H54 (cell line): Measurements from ENCODE around the gene ARHGAP20.

ENCODE experiments used
- DNase-seq: peaks from one replicate; pipeline ENCODE4 v3.0.0; 2011; ENCODE audit warnings: low spot score, mixed read lengths; ENCODE audit not compliant: insufficient read length
- FAIRE-seq: peaks from 3 replicates; lab custom pipeline; 2011; peaks lifted over from hg19 to GRCh38; lab: Jason Lieb, UNC
- POLR2A ChIP-seq: IDR thresholded peaks from 2 replicates; pipeline ENCODE4 v1.6.1; 2011; ENCODE audit warnings: low read depth, mild to moderate bottlenecking, low read length

The ARHGAP20 gene

GRCh38 chr11:110606415-110606814 lies 105.8 kb downstream of the ARHGAP20 start:
- TF ChIP-seq POLR2A = no peak
- DNase-seq (no peak), FAIRE-seq (no peak)

DNA sequence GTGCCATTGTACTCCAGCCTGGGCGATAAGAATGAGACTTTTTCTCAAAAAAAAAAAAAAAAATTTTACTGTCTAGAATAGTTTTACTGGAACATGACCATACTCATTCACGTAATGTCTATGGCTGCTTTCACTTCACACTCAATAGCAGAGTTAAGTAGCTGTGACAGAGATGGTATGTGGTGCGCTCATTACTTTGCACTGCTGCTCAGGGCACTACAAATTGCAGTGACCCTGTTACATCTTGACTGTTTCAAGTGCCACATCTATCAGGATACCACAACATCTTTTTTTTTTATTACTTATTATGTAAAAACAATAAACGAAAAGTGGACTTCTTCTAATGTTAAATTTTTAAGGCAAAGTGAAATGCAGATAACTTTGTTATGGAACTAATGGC lies 110.3 kb downstream of the ARHGAP20 start:
- FAIRE-seq = no peak
- TF ChIP-seq POLR2A = no peak
- DNase-seq = no peak

- no peak for FAIRE-seq
- TF ChIP-seq POLR2A = no peak
- no peak for DNase-seq
Observed at GRCh38 chr11:110600322-110600721, 111.9 kb downstream of the ARHGAP20 start.

DNA sequence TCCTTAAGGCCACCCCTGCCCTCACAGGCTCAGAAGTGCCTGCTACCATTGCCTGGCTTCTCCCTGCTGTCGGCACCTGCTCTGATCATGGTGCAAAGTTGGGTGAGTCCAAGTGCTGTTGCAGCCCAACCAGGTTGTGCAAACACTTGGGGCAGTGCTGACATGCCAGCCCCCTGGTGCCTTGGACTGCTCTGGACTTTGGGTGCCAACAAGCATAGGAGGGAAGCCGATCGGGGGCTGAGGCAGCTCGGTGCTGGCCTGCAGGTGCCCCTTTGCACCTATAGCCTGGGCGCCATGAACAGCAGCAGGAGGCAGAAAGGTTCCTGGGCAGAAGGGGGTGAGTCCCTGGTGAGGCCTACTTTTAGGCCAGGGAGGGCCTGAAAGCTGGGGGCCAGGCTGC lies 113.0 kb downstream of the ARHGAP20 start:
- TF ChIP-seq POLR2A = no peak
- no peak for FAIRE-seq
- DNase-seq = no peak

- FAIRE-seq (no peak), DNase-seq (no peak)
- TF ChIP-seq POLR2A = no peak
Observed at GRCh38 chr11:110598725-110599124, 113.5 kb downstream of the ARHGAP20 start.

DNA sequence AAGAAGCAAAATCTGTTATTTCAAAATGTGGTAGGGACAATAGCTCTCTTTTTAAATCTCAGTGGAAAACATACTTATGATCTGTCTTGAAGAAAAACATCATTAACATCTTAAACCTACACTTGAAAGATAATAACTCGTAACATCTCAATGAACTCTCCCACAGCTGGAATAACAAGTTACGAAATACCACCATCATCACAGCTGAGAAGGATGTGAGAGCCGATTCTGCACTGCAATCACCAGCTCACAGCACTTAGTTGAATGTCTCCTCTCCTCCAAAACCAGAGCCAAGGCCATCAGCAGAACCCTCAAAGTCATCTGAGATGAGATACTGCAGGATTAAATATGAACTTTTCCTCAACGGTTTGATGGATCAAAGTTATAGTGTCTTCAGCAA lies 124.3 kb downstream of the ARHGAP20 start:
- DNase-seq = no peak
- no peak for FAIRE-seq
- TF ChIP-seq POLR2A = no peak

GRCh38 chr11:110587129-110587528 lies 125.1 kb downstream of the ARHGAP20 start:
- no peak for FAIRE-seq

GRCh38 chr11:110584150-110584549 lies 128.1 kb downstream of the ARHGAP20 start:
- no peak for TF ChIP-seq POLR2A
- DNase-seq = no peak
- FAIRE-seq = no peak

More at GRCh38 chr11:110587129-110587528, 125.1 kb downstream of the ARHGAP20 start:
- no peak for DNase-seq
- no peak for TF ChIP-seq POLR2A

DNA sequence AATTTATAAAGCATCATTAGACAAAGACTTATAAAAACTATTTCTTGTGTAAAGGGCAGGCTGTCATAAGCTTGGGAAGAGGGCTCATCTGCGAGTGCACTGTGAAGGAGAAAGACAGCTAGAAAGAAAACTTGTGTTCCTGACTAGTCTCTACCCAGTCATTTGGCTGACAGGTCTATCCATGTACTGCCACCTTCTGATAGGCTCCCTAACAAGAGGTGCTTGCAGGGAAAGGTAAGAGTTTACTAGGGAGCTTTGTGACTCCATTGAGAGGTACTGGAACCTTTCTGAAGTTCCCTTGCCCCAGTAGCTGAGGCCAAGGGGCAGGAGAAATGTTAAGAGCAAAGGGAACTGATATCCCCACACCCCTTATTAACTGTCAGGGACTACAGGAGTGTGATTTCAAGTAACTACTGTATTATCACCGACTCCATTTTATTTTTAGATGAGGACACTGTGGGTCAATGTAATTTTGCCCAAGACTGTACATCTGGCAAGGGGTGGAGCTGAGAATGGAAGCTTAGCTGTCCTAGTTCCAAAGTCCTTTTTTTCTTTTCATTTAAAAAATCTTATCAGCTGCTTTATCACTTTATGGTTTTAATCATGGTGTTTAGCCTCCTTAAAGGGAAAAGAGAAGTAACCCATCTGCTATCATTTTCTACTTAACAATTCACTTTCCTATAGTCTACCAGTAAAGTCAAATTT lies 129.4 kb downstream of the ARHGAP20 start:
- no peak for DNase-seq
- TF ChIP-seq POLR2A = no peak
- FAIRE-seq = no peak

GRCh38 chr11:110580571-110580970 lies 131.7 kb downstream of the ARHGAP20 start:
- no peak for DNase-seq
- no peak for FAIRE-seq

GRCh38 chr11:110573411-110573810 lies 138.8 kb downstream of the ARHGAP20 start:
- TF ChIP-seq POLR2A = no peak
- FAIRE-seq (no peak), DNase-seq (no peak)

More at GRCh38 chr11:110580571-110580970, 131.7 kb downstream of the ARHGAP20 start:
- TF ChIP-seq POLR2A = no peak

- no peak for FAIRE-seq
- TF ChIP-seq POLR2A = no peak
- no peak for DNase-seq
Observed at GRCh38 chr11:110571081-110571720, 141.0 kb downstream of the ARHGAP20 start.

- DNase-seq = no peak
- no peak for TF ChIP-seq POLR2A
- no peak for FAIRE-seq
Observed at GRCh38 chr11:110566577-110566976, 145.7 kb downstream of the ARHGAP20 start.

- no peak for TF ChIP-seq POLR2A
- DNase-seq (no peak), FAIRE-seq (no peak)
Observed at GRCh38 chr11:110565357-110566336, 146.6 kb downstream of the ARHGAP20 start.
